ENCODE data around the gene HTRA3. TPM values are rescaled to one million over a fixed set of nuclear protein-coding genes. Genes with fewer than 3 reads are reported as not detected.

The HTRA3 gene
- total and polyA plus RNA-seq, 7 experiments from 2014 or later = not detected

DNA sequence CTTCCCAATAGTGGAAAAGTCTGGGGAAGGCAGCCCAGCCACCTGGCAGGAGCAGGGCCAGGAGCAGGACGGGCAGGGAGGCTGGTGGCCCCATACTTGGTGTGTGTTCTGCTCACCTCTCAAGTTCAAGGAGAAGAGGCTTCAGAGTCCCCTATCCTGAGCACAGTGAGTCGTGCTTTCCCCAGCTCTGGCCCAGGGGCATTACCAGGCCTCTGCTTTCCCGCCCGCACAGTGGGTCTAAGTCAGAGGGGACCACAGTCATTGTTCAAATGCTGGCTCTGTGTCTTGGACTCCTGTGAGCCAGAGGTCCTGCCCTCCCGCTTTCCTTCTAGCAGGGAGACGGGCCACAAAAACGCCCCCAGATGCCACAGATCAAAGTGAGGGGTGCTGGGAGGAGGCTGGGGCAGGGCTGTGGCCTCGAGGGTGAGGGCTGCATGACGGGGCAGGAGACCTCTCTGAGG is 27.6 kb downstream of the HTRA3 start:
- Histone ChIP-seq H3K27me3 (ENCODE audit: control insufficient read depth in 2 of 2, insufficient read depth in 2 of 2, low read length in 2 of 2) (no peaks in the 10 kb centered on the region), H3K9me3 (ENCODE audit: control insufficient read depth in 2 of 3, low read length in 3 of 3) (no peaks in the 10 kb centered on the region), H3K4me1 (ENCODE audit: control insufficient read depth in 2 of 2, insufficient read depth in 2 of 2, low read length in 2 of 2) (no peaks in the 10 kb centered on the region), H3K36me3 (ENCODE audit: control insufficient read depth in 2 of 3, insufficient read depth in 3 of 3, low read length in 3 of 3) (no peaks in the 10 kb centered on the region), H3K4me3 (ENCODE audit: low read length) (no peak overlapping the region), H3K27ac (ENCODE audit: low read depth, low read length) (no peak overlapping the region)
- intact Hi-C loops (cut with micrococcal nuclease) = no loop called here
- peaks cover 0 to 2% (median 0%) of the 10 kb centered on the region in 7 donors for H3K4me1 Mint-ChIP-seq
- peaks cover 0 to 3% (median 1%) of the 10 kb centered on the region in 5 donors for H3K27me3 Mint-ChIP-seq
- H3K27ac Mint-ChIP-seq = no peak overlapping the region
- peaks cover 0 to 11% (median 4%) of the 10 kb centered on the region in 11 donors for H3K9me3 Mint-ChIP-seq
- no peak overlapping the region for H3K4me3 Mint-ChIP-seq
- no peaks in the 10 kb centered on the region for H3K36me3 Mint-ChIP-seq
- DNase-seq (no peak), ATAC-seq (no peak)
- ChIA-PET CTCF (no interaction called here), POLR2A (no interaction called here)

DNA sequence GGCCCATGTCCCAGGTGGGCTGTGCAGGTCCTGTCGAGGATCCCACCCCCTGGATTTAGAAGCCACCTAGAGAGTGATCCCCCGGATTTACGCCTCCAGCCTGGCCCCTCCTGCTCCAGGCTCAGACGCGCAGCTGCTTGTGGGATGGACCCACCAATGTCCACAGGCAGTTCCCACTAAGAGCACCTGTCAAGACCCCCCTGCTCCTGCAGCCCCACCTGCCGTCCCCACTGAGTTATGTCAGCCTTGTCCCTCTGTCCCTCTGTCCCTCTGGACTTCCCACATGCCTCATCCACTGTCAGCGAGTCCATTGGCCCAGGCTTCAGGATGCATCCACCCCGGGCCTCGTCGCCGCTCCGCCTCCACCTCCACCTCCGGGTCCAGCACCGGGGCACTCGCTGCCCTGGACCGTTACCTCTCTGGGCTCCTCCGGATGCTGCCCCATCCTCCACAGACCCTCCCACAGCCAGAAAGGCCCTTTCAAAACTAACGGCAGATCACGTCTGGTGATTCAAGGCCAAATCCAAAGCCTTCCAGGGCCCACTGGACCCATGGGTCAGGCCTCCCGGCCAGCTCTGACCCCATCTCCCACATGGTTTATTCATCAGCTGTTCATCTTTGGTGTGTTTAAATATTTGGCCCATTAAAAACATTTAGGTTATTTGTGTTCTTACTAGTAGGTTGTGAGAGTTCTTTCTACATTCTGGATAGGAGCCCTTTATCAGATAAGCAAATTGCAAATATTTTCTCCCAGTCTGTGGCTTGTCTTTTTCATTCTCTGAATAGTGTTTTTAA is 28.3 kb downstream of the HTRA3 start:
- CTCF ChIA-PET = no interaction called here
- Mint-ChIP-seq H3K4me1 (peaks cover 0 to 2% (median 0%) of the 10 kb centered on the region in 7 donors), H3K27me3 (peaks cover 1 to 7% (median 4%) of the 10 kb centered on the region in 5 donors), H3K4me3 (no peak overlapping the region), H3K27ac (no peak overlapping the region), H3K36me3 (no peaks in the 10 kb centered on the region), H3K9me3 (peaks cover 0 to 13% (median 4%) of the 10 kb centered on the region in 11 donors)
- POLR2A ChIA-PET = no interaction called here
- Histone ChIP-seq H3K9me3 (ENCODE audit: control insufficient read depth in 2 of 3, low read length in 3 of 3) (no peaks in the 10 kb centered on the region), H3K4me3 (ENCODE audit: low read length) (no peak overlapping the region), H3K4me1 (ENCODE audit: control insufficient read depth in 2 of 2, insufficient read depth in 2 of 2, low read length in 2 of 2) (no peaks in the 10 kb centered on the region), H3K27ac (ENCODE audit: low read depth, low read length) (no peak overlapping the region), H3K36me3 (ENCODE audit: control insufficient read depth in 2 of 3, insufficient read depth in 3 of 3, low read length in 3 of 3) (no peaks in the 10 kb centered on the region), H3K27me3 (ENCODE audit: control insufficient read depth in 2 of 2, insufficient read depth in 2 of 2, low read length in 2 of 2) (no peaks in the 10 kb centered on the region)
- no peak for ATAC-seq
- intact Hi-C loops (cut with micrococcal nuclease) = no loop called here
- no peak for DNase-seq

DNA sequence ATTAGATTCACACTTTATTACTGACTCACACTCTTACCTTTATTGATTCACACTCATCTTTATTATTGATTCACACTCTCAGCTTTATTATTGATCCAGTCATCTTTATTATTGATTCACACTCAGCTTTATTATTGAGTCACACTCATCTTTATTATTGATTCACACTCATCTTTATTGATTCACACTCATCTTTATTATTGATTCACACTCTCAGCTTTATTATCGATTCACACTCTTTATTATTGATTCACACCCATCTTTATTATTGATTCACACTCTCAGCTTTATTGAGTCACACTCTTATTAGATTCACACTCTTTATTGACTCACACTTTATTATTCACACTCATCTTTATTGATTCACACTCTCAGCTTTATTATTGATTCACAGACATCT is 31.3 kb downstream of the HTRA3 start:
- CTCF ChIA-PET = no interaction called here
- intact Hi-C loops (cut with micrococcal nuclease) = no loop called here
- Mint-ChIP-seq H3K36me3 (no peaks in the 10 kb centered on the region), H3K4me1 (peaks cover 0 to 2% (median 0%) of the 10 kb centered on the region in 7 donors), H3K27ac (no peak overlapping the region), H3K4me3 (no peak overlapping the region), H3K27me3 (peaks cover 1 to 14% (median 9%) of the 10 kb centered on the region in 5 donors), H3K9me3 (peaks cover 0 to 13% (median 2%) of the 10 kb centered on the region in 11 donors)
- H3K4me1 ChIP-seq (ENCODE audit: control insufficient read depth in 2 of 2, insufficient read depth in 2 of 2, low read length in 2 of 2) = no peaks in the 10 kb centered on the region
- H3K27me3 ChIP-seq (ENCODE audit: control insufficient read depth in 2 of 2, insufficient read depth in 2 of 2, low read length in 2 of 2) = no peaks in the 10 kb centered on the region
- H3K9me3 ChIP-seq (ENCODE audit: control insufficient read depth in 2 of 3, low read length in 3 of 3) = no peaks in the 10 kb centered on the region
- POLR2A ChIA-PET = no interaction called here
- DNase-seq (no peak), ATAC-seq (no peak)
- no peak overlapping the region for H3K27ac ChIP-seq (ENCODE audit: low read depth, low read length)
- no peaks in the 10 kb centered on the region for H3K36me3 ChIP-seq (ENCODE audit: control insufficient read depth in 2 of 3, insufficient read depth in 3 of 3, low read length in 3 of 3)
- no peak overlapping the region for H3K4me3 ChIP-seq (ENCODE audit: low read length)

DNA sequence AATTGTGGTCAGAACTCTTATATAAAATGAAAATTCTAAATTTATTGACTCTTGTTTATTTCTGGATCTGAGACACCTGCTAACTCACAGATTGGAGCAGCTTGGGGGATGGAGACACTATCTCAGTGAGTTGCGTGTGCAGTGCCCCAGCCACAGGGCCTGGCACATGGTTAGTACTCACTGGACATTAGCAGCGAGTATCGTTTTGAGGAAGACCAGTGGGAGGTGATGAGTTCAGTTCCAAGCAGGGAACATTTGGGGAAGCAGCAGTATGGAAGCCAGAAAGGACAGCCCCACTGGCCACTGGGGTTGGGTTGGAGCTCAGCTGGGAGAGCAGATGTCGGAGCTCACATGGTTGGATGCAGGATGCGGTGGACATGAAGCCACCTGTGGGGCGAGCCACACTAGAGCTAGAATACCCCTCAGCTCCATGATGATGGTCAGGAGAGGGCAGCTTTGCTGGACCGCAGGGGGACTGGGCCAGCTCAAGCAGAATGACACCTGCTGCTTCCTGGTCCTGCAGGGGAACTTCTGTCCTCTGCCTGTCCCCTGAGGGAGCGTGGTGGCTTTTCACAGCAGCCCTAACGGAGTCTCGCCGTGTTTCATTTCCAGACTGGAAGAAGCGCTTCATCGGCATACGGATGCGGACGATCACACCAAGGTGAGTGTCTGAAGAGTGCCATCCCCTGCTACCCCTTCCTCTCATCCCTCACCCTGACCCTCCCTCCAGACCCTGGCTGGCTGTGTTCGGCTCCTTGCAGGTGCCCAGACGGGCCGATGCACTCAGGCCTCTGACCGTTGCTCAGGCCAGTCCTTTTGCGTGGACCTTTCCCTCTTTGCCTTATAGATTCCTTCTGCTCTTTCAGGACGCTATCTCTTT is 32.5 kb downstream of the HTRA3 start:
- intact Hi-C loops (cut with micrococcal nuclease) = no loop called here
- H3K27ac Mint-ChIP-seq = no peak overlapping the region
- H3K9me3 ChIP-seq (ENCODE audit: control insufficient read depth in 2 of 3, low read length in 3 of 3) = no peaks in the 10 kb centered on the region
- no peaks in the 10 kb centered on the region for H3K36me3 Mint-ChIP-seq
- no peak overlapping the region for H3K4me3 Mint-ChIP-seq
- H3K27ac ChIP-seq (ENCODE audit: low read depth, low read length) = no peak overlapping the region
- peaks cover 1 to 14% (median 9%) of the 10 kb centered on the region in 5 donors for H3K27me3 Mint-ChIP-seq
- no peaks in the 10 kb centered on the region for H3K4me1 ChIP-seq (ENCODE audit: control insufficient read depth in 2 of 2, insufficient read depth in 2 of 2, low read length in 2 of 2)
- H3K27me3 ChIP-seq (ENCODE audit: control insufficient read depth in 2 of 2, insufficient read depth in 2 of 2, low read length in 2 of 2) = no peaks in the 10 kb centered on the region
- peaks cover 0 to 2% (median 0%) of the 10 kb centered on the region in 7 donors for H3K4me1 Mint-ChIP-seq
- ChIA-PET POLR2A (no interaction called here), CTCF (no interaction called here)
- H3K4me3 ChIP-seq (ENCODE audit: low read length) = no peak overlapping the region
- no peak for ATAC-seq
- H3K9me3 Mint-ChIP-seq = peaks cover 0 to 13% (median 2%) of the 10 kb centered on the region in 11 donors
- no peaks in the 10 kb centered on the region for H3K36me3 ChIP-seq (ENCODE audit: control insufficient read depth in 2 of 3, insufficient read depth in 3 of 3, low read length in 3 of 3)
- no peak for DNase-seq

DNA sequence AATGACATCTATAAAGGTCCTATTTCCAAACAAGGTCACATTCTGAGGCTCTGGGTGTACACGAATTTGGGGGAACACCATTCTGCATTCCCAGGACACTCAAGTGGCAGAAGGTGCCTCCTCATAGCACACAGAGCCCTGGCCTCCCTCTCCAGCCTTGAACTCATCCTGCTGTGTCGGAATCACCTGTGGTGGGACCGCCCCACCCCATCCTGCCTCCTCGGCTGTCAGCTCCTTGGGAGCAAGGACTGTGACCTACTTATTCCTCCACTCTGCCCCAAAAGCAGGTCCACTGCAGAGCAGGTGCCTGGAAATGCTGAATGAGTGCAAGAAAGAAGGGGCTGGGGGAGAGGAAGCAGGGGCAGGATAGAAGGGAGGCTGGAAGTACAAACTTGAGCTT is 33.5 kb downstream of the HTRA3 start:
- Mint-ChIP-seq H3K27ac (no peak overlapping the region), H3K27me3 (peaks cover 1 to 14% (median 9%) of the 10 kb centered on the region in 5 donors), H3K9me3 (peaks cover 0 to 13% (median 2%) of the 10 kb centered on the region in 11 donors), H3K4me1 (peaks cover 0 to 2% (median 0%) of the 10 kb centered on the region in 7 donors), H3K36me3 (no peaks in the 10 kb centered on the region), H3K4me3 (no peak overlapping the region)
- no peak overlapping the region for H3K27ac ChIP-seq (ENCODE audit: low read depth, low read length)
- ChIA-PET POLR2A (no interaction called here), CTCF (no interaction called here)
- ATAC-seq = no peak
- no peaks in the 10 kb centered on the region for H3K36me3 ChIP-seq (ENCODE audit: control insufficient read depth in 2 of 3, insufficient read depth in 3 of 3, low read length in 3 of 3)
- intact Hi-C loops (cut with micrococcal nuclease) = no loop called here
- DNase-seq = no peak
- H3K4me1 ChIP-seq (ENCODE audit: control insufficient read depth in 2 of 2, insufficient read depth in 2 of 2, low read length in 2 of 2) = no peaks in the 10 kb centered on the region
- H3K4me3 ChIP-seq (ENCODE audit: low read length) = no peak overlapping the region
- H3K9me3 ChIP-seq (ENCODE audit: control insufficient read depth in 2 of 3, low read length in 3 of 3) = no peaks in the 10 kb centered on the region
- no peaks in the 10 kb centered on the region for H3K27me3 ChIP-seq (ENCODE audit: control insufficient read depth in 2 of 2, insufficient read depth in 2 of 2, low read length in 2 of 2)

DNA sequence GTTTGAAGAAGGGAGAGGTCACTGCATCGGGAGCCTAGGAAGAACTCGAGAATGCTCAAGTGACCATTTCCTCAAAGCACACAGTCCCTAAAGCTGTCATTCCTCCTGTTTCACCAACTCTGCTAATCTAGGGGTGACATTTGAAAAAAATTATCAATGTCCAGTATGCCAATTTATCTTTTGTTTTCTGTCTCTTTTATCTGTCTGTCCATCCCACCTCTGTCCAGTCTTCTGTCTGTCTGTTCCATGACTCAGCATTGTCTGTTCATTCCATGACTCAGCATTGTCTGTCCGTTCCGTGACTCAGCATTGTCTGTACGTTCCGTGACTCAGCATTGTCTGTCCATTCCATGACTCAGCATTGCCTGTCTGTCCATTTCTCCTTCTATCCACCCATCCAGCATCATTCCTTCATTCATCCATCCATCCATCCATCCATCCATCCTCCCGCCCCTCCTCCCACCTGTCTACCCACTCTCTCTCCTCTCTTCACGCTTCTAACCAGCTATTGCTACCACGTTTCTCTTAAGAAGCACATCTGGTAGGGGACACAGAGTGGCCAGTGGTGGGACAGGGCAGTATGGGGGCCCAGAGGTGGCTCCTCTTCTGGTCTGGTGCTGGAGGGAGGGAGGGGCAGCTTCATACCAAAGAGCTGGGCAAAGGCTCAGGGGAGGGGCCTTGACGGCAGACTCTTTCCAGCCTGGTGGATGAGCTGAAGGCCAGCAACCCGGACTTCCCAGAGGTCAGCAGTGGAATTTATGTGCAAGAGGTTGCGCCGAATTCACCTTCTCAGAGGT is 34.1 kb downstream of the HTRA3 start:
- Mint-ChIP-seq H3K36me3 (no peaks in the 10 kb centered on the region), H3K4me1 (peaks cover 0 to 2% (median 0%) of the 10 kb centered on the region in 7 donors), H3K27me3 (peaks cover 0 to 14% (median 9%) of the 10 kb centered on the region in 5 donors), H3K4me3 (no peak overlapping the region), H3K27ac (peak overlapping the region in 1 of 9 donors; percentile 1), H3K9me3 (peaks cover 0 to 13% (median 2%) of the 10 kb centered on the region in 11 donors)
- H3K36me3 ChIP-seq (ENCODE audit: control insufficient read depth in 2 of 3, insufficient read depth in 3 of 3, low read length in 3 of 3) = no peaks in the 10 kb centered on the region
- H3K27me3 ChIP-seq (ENCODE audit: control insufficient read depth in 2 of 2, insufficient read depth in 2 of 2, low read length in 2 of 2) = no peaks in the 10 kb centered on the region
- H3K27ac ChIP-seq (ENCODE audit: low read depth, low read length) = no peak overlapping the region
- no peaks in the 10 kb centered on the region for H3K4me1 ChIP-seq (ENCODE audit: control insufficient read depth in 2 of 2, insufficient read depth in 2 of 2, low read length in 2 of 2)
- CTCF ChIA-PET = no interaction called here
- no peak for ATAC-seq
- POLR2A ChIA-PET = no interaction called here
- intact Hi-C loops (cut with micrococcal nuclease) = no loop called here
- no peak for DNase-seq
- H3K9me3 ChIP-seq (ENCODE audit: control insufficient read depth in 2 of 3, low read length in 3 of 3) = no peaks in the 10 kb centered on the region
- H3K4me3 ChIP-seq (ENCODE audit: low read length) = no peak overlapping the region
